ENCODE results near the gene TPM1.

DNA sequence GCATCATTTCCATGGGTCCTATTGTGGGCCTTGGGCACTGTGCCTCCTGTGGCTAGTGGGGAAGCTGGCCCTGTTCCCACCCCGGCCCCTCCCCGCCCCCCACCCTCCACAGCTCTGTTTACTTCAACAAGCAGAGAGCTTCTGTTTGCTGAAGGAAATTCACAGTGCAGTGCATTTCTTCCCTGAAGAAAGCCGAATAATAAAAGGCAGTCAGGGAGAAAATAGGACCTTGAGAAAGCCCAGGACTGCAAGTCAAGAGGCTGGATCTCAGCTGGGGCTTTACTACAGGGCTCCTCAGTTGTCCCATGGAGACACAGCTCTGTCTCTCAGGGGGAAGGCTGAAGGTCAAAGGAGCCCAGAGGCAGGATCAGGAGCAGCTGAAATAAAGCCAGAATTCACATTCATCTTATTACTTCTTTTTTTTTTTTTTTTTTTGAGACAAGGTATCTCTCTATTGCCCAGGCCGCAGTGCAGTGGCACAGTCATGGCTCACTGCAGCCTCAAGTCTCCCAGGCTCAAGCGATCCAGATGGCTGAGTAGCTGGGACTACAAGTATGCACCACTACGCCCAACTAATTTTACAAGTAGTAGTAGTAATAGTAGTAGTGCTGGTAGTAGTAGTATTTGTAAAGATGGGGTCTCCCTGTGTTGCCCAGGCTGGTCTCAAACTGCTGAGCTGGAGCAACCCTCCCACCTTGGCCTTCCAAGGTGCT lies 46.1 kb downstream of the TPM1 start:
- TF ChIP-seq POLR2AphosphoS5 (IDR thresholded peaks at IDR 0.05) = no peak
- TF ChIP-seq, protein P1, sequence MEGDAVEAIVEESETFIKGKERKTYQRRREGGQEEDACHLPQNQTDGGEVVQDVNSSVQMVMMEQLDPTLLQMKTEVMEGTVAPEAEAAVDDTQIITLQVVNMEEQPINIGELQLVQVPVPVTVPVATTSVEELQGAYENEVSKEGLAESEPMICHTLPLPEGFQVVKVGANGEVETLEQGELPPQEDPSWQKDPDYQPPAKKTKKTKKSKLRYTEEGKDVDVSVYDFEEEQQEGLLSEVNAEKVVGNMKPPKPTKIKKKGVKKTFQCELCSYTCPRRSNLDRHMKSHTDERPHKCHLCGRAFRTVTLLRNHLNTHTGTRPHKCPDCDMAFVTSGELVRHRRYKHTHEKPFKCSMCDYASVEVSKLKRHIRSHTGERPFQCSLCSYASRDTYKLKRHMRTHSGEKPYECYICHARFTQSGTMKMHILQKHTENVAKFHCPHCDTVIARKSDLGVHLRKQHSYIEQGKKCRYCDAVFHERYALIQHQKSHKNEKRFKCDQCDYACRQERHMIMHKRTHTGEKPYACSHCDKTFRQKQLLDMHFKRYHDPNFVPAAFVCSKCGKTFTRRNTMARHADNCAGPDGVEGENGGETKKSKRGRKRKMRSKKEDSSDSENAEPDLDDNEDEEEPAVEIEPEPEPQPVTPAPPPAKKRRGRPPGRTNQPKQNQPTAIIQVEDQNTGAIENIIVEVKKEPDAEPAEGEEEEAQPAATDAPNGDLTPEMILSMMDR (IDR thresholded peaks at IDR 0.05) = no peak

Data from breast epithelium (tissue), 3 donors.